Large intestine (tissue), 12 donors: ENCODE results near the gene ELFN1. TPM values are rescaled to one million over a fixed set of nuclear protein-coding genes. Genes with fewer than 3 reads are reported as not detected.

Experiments
- DNase-seq, 2 donors: peaks; one replicate each; pipeline versions ENCODE4 v3.0.0 to v3.0.0-alpha.2; 2013
- H3K27ac ChIP-seq: one replicate; pipeline ENCODE4 v1.5.1; 2013; ENCODE audit warnings: low read length
- H3K27me3 ChIP-seq: 2 replicates; pipeline ENCODE4 v1.6.1; 2013; ENCODE audit warnings: low read length; ENCODE audit not compliant: control insufficient read depth, insufficient read depth
- H3K36me3 ChIP-seq: 2 replicates; pipeline ENCODE4 v1.6.1; 2013; ENCODE audit warnings: low read length; ENCODE audit not compliant: control insufficient read depth, insufficient read depth
- H3K4me1 ChIP-seq: one replicate; pipeline ENCODE4 v1.6.1; 2013; ENCODE audit warnings: low read length; ENCODE audit not compliant: control insufficient read depth, insufficient read depth
- H3K4me3 ChIP-seq: one replicate; pipeline ENCODE4 v1.5.1; 2013; ENCODE audit warnings: low read length
- H3K9me3 ChIP-seq: one replicate; pipeline ENCODE4 v1.6.1; 2013; ENCODE audit warnings: mild to moderate bottlenecking, low read depth, low read length, moderate library complexity; ENCODE audit not compliant: control insufficient read depth
- WGBS: methylation state at CpG from one replicate; pipeline ENCODE4 v1.1.5; 2013; ENCODE audit warnings: low lambda C conversion rate; ENCODE audit not compliant: insufficient coverage; 5-methylcytosine and 5-hydroxymethylcytosine counted together
- long read RNA-seq, 11 donors: transcript quantifications; one replicate each; lab custom pipeline, GENCODE V29; 2026
- polyA plus RNA-seq: library from polyadenylated mRNA; unstranded; fragments of 120-200 nt; gene quantifications from one replicate; pipeline ENCODE4 v1.2.1, GENCODE V29; 2013

The ELFN1 gene
- 2.3 TPM for polyA plus RNA-seq
- long read RNA-seq, donor 1, partial matches to known transcripts = 0 of 1 reads
- long read RNA-seq, donor 1, other reads (novel, unspliced or antisense) = 0 of 1 reads
- long read RNA-seq, donor 2 = 0 reads
- long read RNA-seq, donor 3 = 0 reads
- long read RNA-seq, donor 4 = 0 reads
- long read RNA-seq, donor 5 = 0 reads
- long read RNA-seq, donor 6 = 0 reads
- long read RNA-seq, donor 7 = 0 reads
- long read RNA-seq, donor 8 = 0 reads
- long read RNA-seq, donor 9 = 0 reads
- long read RNA-seq, donor 10 = 0 reads
- long read RNA-seq, donor 11 = 0 reads

DNA sequence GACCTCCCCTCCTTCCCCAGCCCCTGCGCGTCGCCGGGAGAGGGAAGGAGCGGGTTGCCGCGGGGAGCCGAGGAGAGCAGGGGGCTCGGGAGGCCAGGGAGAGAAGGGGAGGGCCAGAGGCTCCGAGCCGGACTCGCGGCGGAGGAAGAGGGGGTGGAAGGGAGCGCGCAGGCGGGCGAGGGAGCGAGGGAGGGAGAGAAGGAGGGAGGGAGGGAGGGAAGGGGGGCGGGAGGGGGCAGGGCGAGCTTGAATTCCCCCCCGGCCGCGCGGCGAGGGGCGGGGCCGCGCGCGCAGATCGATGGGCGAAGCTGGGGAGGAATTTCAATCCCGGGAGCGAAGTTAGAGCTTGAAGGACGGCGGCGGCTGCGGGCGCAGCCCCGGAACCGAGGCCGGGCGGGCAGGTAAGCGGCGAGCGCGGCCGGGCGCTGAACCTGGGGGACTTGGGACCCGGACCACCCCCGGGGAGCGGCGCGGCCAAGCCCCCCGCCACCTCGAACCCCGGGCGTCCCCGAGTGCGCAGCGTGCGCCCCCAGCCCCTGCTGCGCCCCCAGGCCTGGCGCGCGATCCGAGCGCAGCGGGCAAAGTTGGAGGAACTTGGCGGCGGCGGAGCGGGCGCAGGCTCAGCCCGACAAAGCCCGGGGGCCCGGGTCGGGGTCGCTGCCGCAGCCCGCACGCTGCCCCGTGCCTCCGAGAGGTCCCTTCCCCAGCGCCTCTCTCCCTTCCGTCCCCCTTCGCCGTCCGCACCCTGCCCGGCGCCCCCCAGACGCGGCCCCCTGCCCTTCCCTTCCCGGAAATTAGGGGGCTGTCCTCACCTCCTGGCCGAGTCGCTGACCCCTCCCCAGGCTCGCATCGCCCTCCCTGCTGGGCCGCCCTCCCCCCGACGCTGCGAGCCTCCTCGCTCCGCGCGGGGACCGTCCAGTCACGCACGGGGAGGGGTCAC is at the start of gene ELFN1:
TSS of gene ELFN1 (plus strand) at position 324 of the 940 bp plus-strand sequence. CDS start 74,320 bp downstream, outside the sequence.
- no peak within 1 kb of the TSS for H3K27ac ChIP-seq
- WGBS = no CpG with 5 or more reads among the region's 110 CpGs
- H3K4me3 ChIP-seq = no peak within 1 kb of the TSS
- H3K9me3 ChIP-seq = peaks cover 7% of the 10 kb centered on the region
- peak; percentile 45 to 47 for DNase-seq
- peaks cover 10% of the 10 kb centered on the region for H3K4me1 ChIP-seq
- peaks cover 73% of the 10 kb centered on the region for H3K27me3 ChIP-seq
- H3K36me3 ChIP-seq = no peaks in the 10 kb centered on the region

- Histone ChIP-seq H3K27ac (no peak overlapping the region), H3K9me3 (peaks cover 20% of the 10 kb centered on the region), H3K27me3 (no peaks in the 10 kb centered on the region), H3K36me3 (no peaks in the 10 kb centered on the region), H3K4me3 (no peak overlapping the region), H3K4me1 (no peaks in the 10 kb centered on the region)
- DNase-seq = no peak
- WGBS = no CpG with 5 or more reads among the region's 27 CpGs
These were observed 49.2 kb upstream of the ELFN1 start for GRCh38 chr7:1620835-1621234.

DNA sequence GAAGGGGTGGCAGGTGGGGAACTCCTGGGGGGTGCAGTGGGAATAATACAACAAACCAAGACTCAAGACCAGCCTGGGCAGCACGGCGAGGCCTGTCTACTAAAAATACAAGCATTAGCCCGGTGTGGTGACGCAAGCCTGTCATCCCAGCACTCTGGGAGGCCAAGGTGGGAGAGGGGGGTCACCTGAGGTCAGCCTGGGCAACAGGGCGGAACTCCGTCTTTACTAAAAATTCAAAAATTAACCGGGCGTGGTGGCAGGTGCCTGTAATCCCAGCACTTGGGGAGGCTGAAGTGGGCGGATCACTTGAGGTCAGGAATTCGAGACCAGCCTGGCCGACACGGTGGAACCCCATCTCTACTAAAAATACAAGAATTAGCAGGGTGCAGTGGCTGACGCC is 48.4 kb upstream of the ELFN1 start:
- WGBS = no CpG with 5 or more reads among the region's 13 CpGs
- H3K9me3 ChIP-seq = peaks cover 20% of the 10 kb centered on the region
- H3K27me3 ChIP-seq = no peaks in the 10 kb centered on the region
- H3K36me3 ChIP-seq = no peaks in the 10 kb centered on the region
- H3K27ac ChIP-seq = no peak overlapping the region
- no peaks in the 10 kb centered on the region for H3K4me1 ChIP-seq
- no peak for DNase-seq
- H3K4me3 ChIP-seq = no peak overlapping the region

DNA sequence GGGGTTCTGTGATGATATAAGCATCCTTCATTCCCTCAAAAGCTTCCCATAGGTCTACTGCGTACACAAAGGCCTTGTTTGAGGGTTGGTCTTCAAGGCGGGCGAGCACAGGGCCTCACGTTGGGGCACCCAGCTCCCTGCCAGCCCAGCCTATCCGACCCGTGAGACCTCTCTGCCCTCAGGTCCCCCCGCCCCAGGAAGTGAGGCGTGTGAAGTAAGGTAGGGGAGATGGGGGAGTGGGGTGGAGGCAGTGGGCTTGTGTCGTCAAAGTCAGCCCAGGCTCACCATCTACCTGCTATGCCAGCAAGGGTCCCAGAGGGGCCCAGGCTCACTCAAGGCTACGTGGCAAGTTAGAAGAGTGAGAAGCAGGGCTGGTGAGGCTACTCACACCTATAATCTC is 47.6 kb upstream of the ELFN1 start:
- no peak for DNase-seq

DNA sequence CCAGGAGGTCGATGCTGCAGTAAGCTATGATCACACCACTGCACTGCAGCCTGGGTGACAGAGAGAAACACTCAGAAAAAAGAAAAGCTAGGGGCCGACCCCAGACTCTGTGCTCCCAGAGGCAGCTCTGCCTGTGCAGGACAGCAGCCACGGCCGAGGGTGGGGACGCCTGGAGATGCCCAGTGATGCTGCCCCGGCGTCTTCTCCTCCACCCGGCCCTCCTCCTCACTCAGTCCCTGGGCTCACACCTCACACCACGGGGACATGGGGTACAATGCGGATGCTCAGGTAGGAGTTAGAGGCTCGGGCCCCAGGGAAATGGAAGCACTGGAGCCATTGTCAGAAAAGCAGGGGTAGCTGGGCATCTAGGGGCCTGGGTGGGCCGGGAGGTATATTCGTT is 46.3 kb upstream of the ELFN1 start:
- no peak for DNase-seq
- no peaks in the 10 kb centered on the region for H3K4me1 ChIP-seq
- no peaks in the 10 kb centered on the region for H3K36me3 ChIP-seq
- no peak overlapping the region for H3K4me3 ChIP-seq
- no peak overlapping the region for H3K27ac ChIP-seq
- H3K9me3 ChIP-seq = peaks cover 10% of the 10 kb centered on the region
- H3K27me3 ChIP-seq = no peaks in the 10 kb centered on the region
- WGBS = no CpG with 5 or more reads among the region's 13 CpGs

More for the DNA sequence above, 47.6 kb upstream of the ELFN1 start:
- Histone ChIP-seq H3K27me3 (no peaks in the 10 kb centered on the region), H3K4me1 (no peaks in the 10 kb centered on the region), H3K27ac (no peak overlapping the region), H3K4me3 (no peak overlapping the region), H3K9me3 (peaks cover 20% of the 10 kb centered on the region), H3K36me3 (no peaks in the 10 kb centered on the region)
- no CpG with 5 or more reads among the region's 10 CpGs for WGBS

GRCh38 chr7:1624999-1625927 is 44.8 kb upstream of the ELFN1 start:
- no peak for DNase-seq
- Histone ChIP-seq H3K4me3 (no peak overlapping the region), H3K27ac (no peak overlapping the region), H3K4me1 (no peaks in the 10 kb centered on the region), H3K9me3 (no peaks in the 10 kb centered on the region), H3K27me3 (no peaks in the 10 kb centered on the region), H3K36me3 (no peaks in the 10 kb centered on the region)
- no CpG with 5 or more reads among the region's 18 CpGs for WGBS

DNA sequence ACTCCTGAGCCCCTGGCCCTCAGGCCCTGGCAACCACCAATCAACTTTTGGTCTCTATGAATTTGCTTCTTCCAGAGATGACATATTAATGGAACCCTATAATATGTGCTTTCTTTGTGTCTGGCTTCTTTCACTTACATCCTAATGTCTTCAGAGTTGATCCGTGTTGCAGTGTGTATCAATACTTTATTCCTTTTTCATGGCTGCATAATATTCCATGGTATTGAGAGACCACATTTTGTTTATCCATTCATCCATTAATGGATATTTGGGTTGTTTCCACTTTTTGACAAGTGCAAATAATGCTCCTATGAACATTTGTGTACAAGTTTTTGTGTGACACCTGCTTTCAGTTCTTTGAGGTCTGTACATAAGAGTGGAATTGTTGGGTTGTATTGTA is 43.3 kb upstream of the ELFN1 start:
- Histone ChIP-seq H3K4me3 (no peak overlapping the region), H3K9me3 (peaks cover 2% of the 10 kb centered on the region), H3K4me1 (no peaks in the 10 kb centered on the region), H3K36me3 (no peaks in the 10 kb centered on the region), H3K27ac (no peak overlapping the region), H3K27me3 (no peaks in the 10 kb centered on the region)
- DNase-seq = no peak
- WGBS = no CpG with 5 or more reads among the region's 1 CpG

GRCh38 chr7:1630700-1631336 is 39.3 kb upstream of the ELFN1 start:
- Histone ChIP-seq H3K4me3 (no peak overlapping the region), H3K4me1 (no peaks in the 10 kb centered on the region), H3K36me3 (no peaks in the 10 kb centered on the region), H3K27ac (no peak overlapping the region), H3K9me3 (peaks cover 2% of the 10 kb centered on the region), H3K27me3 (no peaks in the 10 kb centered on the region)
- no peak for DNase-seq
- WGBS = 92% methylated on average over 3 of the region's 3 CpGs

- DNase-seq = no peak
- H3K27me3 ChIP-seq = no peaks in the 10 kb centered on the region
- no peaks in the 10 kb centered on the region for H3K36me3 ChIP-seq
- H3K27ac ChIP-seq = no peak overlapping the region
- WGBS = no CpG with 5 or more reads among the region's 5 CpGs
- no peak overlapping the region for H3K4me3 ChIP-seq
- H3K4me1 ChIP-seq = no peaks in the 10 kb centered on the region
- peaks cover 2% of the 10 kb centered on the region for H3K9me3 ChIP-seq
These were observed 38.4 kb upstream of the ELFN1 start for GRCh38 chr7:1631678-1632077.
